Iris pigment epithelial cell (primary cell): ENCODE results near the gene ILDR1.
"Not testable (repeated sequence)": the region's sequence is repeated elsewhere in the genome, so short reads cannot be mapped to it uniquely, and the experiment has no call there.

ENCODE experiments used
- DNase-seq: peaks from one replicate; pipeline ENCODE4 v3.0.0-alpha.2; 2011; ENCODE audit warnings: low read depth

The ILDR1 gene

DNA sequence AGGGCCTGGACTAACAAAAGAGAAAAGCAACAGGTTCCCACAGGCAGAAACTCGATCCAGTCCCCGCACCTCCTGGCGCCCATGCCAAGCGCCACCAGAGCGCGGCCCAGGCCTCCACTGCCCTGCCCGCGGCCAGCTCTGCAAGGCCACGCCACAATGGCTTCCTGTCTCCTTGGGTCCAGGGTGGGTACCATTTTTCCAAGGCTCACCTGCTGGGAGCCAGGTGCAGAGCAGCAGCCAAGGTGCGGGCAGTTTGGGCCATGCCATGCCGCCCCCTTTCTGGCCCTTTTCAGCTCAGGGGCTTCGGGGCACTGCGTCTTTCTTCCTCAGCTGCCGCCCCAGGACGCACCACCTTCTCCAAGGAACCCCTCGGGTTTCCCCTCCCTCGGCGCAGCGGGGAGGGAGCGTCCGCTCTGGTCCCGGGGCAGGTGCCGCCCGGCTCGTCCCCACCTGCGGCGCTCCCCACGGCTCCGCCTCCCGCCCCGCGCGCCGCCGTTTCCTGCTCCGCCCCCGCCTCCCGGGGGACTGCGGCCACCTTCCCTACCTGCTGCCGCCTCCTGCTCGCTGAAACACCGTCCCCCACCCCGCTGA, at the start of gene ILDR1:
Gene ILDR1, minus strand, starts transcription at position 437 of the 591 bp plus-strand sequence. Its CDS starts 170 bp downstream, at position 267.
- no peak for DNase-seq

- no peak for DNase-seq
Measured at GRCh38 chr3:122067588-122068240, 45.7 kb upstream of the ILDR1 start.

GRCh38 chr3:122067214-122067550, 45.1 kb upstream of the ILDR1 start:
- DNase-seq = no peak

DNA sequence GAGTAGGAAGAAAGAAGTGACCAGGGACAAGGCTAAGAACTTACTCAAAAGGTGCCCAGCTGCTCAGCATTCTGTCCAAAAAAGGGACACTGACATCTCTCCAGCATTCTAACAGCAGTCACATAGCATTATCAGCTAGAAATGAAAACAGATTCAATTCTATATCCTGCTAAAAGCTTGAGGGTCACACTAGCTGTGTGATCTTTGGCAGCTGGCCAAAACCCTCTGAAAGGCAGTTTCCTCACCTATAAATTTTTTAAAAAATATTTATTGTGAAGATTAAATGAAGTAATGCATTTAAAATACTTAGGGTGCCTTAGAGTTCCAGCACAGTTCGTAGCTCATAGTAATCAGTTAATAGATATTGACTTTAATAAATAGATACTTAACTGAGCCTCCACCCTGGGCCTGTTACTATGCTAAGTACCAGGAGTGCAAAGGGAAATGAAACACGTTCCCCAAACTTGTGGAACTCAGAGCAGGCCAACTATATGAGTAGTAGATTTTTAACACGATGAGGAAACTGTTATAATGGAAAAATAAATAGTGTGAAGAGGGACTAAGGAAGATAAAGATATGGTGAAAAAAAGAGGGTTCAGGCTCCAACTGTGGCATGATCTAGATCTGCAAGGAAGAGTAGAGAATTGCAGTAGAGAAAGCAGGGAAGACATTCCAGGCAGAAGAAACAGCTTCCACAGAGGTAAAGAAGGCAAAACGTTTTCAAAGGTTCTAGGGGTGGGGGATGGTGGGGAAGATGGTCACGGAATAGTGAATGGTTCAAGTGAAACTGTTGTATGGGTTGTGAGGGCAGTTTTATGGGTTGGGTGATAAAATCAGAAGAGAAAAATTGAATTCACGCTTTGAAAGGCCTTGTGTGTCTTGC, 44.5 kb upstream of the ILDR1 start:
- DNase-seq = no peak

GRCh38 chr3:122064326-122064725, 42.3 kb upstream of the ILDR1 start:
- no peak for DNase-seq

DNA sequence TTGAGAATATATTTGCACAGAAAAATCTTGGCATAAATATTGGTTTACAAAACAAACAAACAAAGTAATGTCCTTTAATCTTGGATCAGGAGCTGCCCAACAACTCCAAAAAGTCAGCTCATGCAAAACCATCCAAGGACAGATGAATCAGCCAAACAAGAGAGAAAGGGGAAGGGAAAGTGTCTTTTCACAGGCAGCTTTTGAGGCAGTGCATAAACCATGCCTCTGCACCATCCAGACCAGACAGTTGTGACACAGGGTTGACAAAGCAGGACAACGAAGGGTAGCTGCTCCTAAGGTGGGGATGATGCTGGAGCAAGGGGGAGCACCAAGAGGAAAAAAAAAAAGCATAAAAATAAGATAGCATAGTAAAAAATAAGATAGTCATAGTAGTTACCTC, 41.9 kb upstream of the ILDR1 start:
- DNase-seq = no peak

GRCh38 chr3:122060040-122060698, 38.1 kb upstream of the ILDR1 start:
- DNase-seq = no peak

DNA sequence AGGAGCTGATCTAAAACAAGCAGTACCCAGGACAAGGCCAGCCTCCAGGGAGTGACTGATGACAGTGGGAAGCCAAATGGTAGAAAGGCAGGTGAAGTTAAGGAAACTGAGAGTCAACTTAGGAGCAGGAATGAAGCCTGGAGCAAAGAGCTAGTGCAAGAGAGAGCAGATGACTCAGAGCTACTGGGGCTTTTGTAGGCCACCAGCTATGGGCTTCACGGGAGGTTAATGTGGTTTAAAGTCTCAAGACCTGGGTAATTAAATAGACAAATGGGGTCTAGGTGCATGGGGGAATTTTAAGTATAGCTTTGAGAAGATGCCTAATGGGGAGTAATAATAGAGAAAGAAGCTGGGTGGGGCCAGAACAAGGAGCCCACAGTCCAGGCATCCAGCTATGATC, 36.2 kb upstream of the ILDR1 start:
- no peak for DNase-seq

- DNase-seq = no peak
Measured at GRCh38 chr3:122057671-122058070, 35.6 kb upstream of the ILDR1 start.

DNA sequence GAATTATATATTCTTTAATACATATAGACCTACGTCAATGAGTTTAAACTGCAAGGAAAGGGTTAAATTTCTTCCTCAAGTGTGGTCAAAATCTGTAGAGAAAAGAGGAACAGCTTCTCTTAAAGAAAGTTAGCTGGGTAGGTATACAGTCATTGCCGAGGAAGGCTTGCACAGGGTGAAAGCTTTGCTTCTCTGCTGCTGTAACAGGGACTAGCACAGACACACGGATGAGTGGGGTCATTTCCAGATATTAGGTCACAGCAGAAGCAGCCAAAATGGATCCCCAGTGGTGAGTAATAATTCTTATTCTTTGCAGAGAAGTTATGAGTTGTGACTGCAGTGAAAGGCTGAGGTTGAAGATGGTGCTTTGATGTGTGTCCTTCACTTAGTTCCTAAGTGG, 33.2 kb upstream of the ILDR1 start, which contains the start of gene CD86:
Gene CD86, plus strand, starts transcription at position 148 of the 400 bp plus-strand sequence. Its CDS starts 128 bp downstream, at position 276.
- no peak for DNase-seq

GRCh38 chr3:122052968-122053367, 30.9 kb upstream of the ILDR1 start:
- DNase-seq = no peak

DNA sequence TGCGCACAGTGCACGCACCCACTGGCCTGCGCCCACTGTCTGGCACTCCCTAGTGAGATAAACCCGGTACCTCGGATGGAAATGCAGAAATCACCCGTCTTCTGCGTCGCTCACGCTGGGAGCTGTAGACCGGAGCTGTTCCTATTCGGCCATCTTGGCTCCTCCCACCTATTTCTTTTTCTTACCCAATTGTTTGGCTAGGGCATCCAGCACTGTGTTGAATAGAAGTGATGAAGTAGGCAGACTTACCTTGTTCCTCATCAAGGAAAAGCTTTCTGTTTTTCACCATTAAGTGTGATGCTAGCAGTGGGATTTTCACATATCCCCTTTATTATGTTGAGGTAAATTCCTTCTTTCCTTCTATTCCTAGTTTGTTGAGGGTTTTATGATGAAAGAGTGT, 25.7 kb upstream of the ILDR1 start:
- DNase-seq = not testable (repeated sequence)

- not testable (repeated sequence) for DNase-seq
Measured at GRCh38 chr3:122047296-122047695, 25.2 kb upstream of the ILDR1 start.

DNA sequence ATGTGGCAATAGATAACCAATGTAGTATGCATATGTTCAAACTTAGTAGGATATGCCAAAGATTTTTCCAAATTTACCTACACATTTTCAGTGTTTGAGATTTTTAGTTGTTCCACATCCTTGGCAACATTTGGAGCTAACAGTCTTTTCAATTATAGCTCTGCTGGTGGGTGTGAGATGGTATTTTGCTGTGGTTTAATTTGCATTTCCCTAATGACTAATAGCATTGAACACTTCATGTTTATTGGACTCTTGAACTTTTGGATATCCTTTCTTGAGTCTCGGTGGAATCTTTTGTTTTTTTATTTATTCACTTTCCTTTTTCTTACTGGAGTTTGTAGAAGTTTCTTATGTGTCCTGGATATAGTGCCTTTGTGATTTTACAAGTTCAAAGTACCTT, 11.0 kb upstream of the ILDR1 start:
- no peak for DNase-seq

DNA sequence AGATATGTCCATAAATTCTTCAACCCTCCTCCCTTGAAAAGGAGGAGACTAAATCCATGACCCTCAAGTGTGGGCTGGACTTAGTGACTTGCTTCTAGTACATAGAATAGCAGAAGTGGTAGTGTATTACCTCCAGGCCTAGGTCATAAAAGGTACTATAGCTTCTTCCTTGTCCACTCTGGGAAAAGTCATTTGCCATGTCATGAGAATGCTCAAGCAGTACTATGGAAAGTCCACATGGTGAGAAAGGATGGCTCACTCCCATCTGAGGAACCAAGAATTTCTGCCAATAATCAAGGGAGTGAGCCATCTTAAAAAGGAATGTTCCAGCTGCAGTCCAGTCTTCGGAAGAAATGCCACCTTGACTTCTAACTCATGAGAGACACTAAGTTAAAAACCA, 10.5 kb upstream of the ILDR1 start:
- DNase-seq = no peak

GRCh38 chr3:122031123-122031468, 9.0 kb upstream of the ILDR1 start:
- DNase-seq = no peak

- peak; percentile 47 for DNase-seq
Measured at GRCh38 chr3:122030381-122031122, 8.5 kb upstream of the ILDR1 start.

GRCh38 chr3:122025296-122025695, 3.2 kb upstream of the ILDR1 start:
- DNase-seq = no peak

DNA sequence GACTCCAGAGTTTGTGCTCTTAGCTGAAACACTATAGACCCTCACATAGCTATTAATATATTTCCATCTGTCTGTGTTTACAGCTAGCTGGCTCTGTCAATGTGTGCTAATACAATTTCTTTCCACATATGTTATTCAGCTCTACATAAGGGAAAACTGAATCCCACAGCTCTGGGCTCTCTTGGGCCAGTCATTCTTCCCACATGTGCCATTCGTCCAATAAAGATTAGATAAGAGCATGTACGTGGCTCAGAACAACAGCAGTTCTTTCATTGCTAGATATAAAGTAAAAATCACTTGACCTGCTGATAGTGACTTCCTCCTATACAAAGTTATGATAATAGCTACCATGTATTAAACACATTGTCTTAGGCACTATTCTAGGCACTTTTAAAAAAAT, 2.8 kb upstream of the ILDR1 start:
- DNase-seq = no peak

DNA sequence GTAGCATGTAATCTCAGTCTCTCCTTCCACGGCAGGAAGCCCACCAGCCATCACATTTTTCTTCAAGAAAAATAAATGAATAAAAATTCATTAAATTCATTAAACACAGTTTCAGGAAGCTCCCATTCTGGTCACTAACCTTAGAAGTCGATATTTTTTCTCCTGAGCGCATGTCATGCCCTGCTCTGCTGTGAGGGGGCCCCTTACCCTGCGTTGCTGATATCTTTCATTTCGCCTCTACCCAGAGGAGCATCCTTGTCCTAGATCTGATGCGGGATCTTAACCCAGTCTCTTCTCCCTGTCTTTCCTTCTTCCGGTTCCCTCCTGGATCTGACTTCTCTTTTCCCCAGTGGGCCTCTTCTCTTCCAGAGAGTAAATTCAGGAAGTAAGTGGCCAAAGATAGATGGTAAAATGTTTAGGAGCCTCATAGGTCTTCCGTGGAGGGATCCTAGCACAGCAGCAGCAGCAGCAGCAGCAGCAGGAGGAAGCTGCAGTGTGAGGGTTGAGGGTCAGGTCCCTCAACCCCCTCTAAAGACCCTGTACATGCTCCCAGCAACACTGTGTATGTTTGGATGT, 1.4 kb upstream of the ILDR1 start:
- no peak for DNase-seq

GRCh38 chr3:122021037-122021436, 1.0 kb downstream of the ILDR1 start:
- DNase-seq = no peak

DNA sequence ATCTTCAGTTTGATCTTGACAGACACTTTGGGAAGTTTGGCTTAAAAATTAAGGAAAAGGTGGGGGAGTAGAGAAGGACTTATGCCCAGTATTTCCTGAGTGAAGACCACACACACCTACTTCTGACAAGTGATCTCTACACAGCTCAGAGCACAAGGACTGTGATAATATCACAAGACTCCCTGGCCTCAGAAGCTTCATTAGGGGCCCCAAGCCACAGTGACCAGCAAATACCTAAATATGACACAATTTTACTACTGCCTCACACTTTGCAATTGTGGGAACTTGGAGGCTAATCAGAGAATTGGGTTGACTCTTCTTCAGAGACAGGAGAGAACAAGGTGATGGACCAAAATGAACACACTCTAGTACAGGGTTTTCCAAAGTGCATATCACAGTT, 2.6 kb downstream of the ILDR1 start:
- no peak for DNase-seq
